Activated T-cell treated with anti-CD3 and anti-CD28 coated beads for 48 hours (primary cell): ENCODE measurements around the gene PTP4A2.

Experiments
- DNase-seq: peaks from one replicate; pipeline ENCODE4 v3.0.0-alpha.2; 2020; ENCODE audit warnings: low read depth

The PTP4A2 gene

GRCh38 chr1:31886866-31887265 lies 51.3 kb downstream of the PTP4A2 start:
- no peak for DNase-seq

DNA sequence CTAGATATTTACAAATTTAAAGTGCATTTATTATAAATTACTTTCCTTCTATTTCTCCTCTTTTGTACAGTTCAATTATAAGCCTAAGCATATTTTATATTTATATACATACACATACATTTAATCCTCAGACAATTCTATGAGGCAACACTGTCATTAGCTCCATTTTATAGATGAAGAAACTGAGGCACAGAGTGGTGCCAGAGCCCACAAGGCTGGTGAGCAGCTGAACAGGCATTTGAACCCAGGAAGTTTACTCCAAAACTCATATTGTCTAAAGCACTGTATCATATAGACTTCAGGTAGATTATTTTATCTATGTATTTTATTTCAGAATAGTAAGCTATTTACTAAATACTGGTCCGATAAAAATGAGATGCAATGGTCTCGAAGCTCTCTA lies 52.3 kb downstream of the PTP4A2 start:
- DNase-seq = no peak

DNA sequence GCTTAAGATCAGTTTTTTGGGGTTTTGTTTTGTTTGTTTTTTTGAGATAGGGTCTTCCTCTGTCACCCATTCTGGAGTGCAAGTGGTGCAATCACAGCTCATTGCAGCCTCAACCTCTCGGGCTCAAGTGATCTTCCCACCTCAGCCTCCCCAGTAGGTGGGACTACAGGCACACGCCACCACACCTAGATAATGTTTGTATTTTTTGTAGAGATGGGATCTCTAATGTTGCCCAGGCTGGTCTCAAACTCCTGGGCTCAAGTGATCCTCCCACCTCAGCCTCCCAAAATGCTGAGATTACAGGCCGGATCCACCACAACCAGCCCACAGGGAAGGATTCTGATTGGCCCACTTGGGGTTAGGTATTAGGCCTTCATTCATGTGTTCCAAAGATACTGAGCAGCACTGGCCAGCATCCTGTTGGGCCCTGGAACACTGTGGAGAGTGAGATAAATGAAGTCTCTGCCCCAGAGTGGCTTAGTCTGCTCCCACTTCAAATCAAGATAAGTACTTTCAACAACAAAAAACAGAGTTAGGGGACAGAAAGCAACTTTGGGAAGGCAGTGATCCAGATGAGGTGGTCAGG lies 54.7 kb downstream of the PTP4A2 start:
- DNase-seq = no peak

DNA sequence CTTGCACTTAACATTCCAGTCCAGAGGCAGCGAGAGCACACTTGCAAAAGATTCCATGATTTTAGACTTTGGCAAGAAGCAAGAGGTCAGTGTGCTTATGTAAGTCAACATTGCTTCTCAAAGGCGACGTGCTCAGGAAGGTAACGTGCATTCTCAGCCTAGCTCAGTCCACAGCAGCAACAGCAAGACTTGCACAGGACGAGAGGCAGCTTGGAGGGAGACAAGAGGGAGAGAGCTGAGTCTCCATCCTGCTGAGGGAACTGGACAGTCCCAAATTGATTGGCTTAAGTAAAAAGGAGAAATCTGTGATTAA lies 56.5 kb downstream of the PTP4A2 start:
- no peak for DNase-seq

- DNase-seq = no peak
Observed at GRCh38 chr1:31880957-31881687, 57.0 kb downstream of the PTP4A2 start.

- no peak for DNase-seq
Observed at GRCh38 chr1:31879981-31880608, 58.1 kb downstream of the PTP4A2 start.

DNA sequence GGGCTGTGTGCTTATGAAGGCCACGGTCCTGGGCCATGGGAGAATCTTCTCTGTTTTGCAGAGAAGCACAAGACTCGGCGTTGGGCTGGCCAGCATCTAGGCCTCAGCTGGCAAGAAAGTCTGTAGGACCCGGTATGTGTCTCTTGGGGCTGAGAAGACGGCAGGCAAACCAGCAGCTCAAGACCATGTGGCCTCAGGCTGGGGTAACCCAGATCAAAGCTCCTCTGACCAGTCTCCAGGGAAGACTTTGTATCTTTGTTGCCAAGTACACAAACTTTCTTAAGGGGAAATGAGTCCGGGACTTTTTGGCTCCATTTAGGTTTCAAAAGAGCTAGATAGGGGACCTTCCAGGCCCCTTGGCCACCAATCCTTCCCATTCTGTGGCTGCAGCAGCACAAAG lies 60.1 kb downstream of the PTP4A2 start:
- no peak for DNase-seq

DNA sequence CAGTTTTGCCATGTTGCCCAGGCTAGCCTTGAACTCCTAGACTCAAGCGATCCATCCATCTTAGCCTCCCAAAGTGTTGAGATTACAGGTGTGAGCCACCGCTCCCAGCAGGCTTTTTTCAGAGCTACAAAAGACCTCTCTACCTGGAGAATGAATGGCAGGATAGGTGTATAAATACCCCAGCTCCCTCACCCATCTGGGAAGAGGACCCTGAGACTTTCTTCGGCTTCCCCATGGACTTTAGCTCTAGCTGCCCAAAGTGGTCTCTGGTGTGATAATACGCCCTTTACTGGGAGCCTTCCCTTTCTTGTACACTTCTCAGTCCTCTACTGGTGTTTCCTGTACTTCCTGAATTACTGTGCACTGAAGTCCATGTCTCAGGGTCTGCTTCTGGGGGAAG lies 60.6 kb downstream of the PTP4A2 start:
- no peak for DNase-seq

- no peak for DNase-seq
Observed at GRCh38 chr1:31875636-31876236, 62.4 kb downstream of the PTP4A2 start.

DNA sequence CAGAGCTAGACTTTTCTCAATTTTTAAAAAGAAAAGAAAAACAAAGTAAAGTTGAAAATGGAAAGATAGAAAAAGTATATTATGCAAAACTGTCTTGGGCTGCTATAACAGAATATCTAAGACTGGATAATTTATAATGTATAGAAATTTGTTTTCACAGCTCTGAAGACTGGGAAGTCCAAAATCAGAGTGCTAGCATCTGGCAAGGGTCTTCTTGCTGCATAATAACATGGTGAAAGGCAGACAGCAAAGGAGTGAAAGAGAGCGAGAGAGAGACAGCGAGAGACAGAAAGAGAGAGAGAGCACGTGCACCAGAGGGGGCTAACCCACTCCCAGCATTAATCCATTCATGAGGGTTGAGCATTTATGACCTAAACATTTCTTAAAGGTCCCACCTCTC lies 63.2 kb downstream of the PTP4A2 start:
- DNase-seq = no peak

DNA sequence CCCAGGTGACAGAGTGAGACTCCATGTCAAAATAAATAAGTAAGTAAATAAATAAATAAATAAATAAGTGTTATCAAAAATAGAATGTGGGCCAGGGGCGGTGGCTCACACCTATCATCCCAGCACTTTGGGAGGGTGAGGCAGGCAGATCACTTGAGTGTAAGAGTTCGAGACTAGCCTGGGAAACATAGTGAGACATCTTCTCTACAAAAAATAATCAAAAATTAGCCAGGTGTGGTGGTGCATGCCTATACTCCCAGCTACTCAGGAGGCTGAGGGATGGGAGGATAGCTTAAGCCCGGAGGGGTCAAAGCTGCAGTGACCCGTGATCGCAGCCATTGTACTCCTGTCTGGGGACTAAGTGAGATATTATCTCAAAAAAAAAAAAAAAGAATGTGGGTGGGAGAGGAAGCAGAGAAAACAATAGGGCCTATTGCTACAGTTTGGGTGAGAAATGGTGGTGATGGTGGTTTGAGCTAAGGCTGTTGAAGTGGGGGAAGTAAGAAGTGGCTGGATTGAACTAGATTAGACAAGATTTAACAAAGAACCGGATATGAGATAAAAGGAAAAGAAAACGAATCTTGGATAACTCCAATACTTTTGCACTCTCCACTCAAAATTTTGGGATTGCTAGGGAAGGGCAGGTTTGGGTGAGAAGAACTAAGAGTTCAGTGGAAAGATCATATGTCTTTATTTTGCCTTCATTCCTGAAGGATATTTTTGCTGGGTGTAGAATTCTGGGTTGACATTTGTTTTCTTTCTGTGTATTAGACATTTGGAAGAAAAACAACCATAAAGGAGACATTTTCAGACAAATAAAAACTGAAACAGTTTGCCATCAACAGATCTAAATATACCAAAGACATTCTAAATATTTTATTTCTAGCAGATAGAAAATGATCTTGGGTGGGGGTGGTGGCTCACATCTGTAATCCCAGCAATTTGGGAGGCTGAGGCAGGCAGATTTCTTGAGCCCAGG lies 65.2 kb downstream of the PTP4A2 start:
- no peak for DNase-seq

DNA sequence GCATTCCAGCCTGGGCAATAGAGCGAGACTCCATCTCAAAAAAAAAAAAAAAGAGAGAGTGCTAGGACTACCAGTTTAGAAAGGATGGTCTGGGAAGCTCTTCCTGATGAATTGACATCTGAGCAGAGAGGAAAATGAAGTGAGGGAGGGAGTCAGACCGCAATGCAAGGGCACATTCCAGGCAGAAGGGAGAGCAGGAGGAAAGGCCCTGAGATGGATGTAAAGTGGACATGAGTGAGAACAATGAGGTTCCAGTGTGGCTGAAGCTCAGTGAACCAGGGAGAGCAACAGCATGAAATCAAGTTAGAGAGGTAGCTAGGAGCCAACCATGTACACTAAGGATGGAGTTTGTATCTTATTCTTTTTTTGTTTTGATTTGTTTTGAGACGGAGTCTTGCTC lies 66.5 kb downstream of the PTP4A2 start:
- no peak for DNase-seq

DNA sequence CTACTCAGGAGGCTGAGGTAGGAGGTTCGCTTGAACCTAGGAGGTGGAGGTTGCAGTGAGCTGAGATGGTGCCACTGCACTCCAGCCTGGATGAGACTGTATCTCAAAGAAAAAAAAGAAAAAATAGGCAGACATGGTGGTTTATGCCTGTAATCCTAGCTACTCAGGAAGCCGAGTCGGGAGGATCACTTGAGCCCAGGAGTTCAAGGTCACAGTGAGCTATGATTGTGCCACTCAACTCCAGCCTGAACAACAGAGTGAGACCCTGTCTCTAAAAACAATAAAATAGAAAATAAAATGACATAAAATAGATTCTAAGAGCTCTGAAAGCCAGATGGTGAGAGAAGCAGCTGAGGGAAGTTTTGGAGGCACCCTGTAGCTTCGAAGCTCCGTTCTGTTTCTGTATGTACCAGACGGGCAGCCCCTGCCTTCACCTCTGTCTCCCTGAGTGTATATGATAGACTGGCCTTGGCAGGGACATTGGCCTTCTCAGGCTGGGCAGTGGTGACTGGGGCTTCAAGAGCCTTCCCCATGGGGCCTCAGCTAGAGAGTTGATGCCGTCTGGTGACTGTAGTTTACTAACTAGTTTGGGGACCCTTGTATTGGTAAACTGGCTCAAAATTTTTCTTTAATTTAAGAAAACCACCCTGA lies 68.0 kb downstream of the PTP4A2 start:
- no peak for DNase-seq

GRCh38 chr1:31869449-31869848 lies 68.7 kb downstream of the PTP4A2 start:
- no peak for DNase-seq

DNA sequence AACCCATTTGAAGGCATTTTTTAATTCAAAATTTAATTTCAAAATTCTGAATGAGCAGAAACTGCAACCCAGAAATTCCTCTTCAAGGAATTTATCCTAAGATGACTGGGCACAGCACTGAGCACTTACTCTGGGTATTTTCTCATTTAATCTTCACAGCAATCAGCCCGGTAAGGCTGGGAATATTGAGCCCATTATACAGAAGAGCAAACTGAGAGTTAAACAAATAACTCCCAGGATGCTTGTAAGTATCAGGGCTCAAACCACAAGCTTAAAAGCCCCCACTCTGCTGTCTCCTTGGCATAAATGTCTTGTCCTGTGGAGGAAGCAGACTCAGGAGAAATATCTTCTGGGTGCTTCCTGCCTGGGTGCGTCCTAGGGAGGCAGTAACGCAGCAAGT lies 69.3 kb downstream of the PTP4A2 start:
- DNase-seq = no peak

DNA sequence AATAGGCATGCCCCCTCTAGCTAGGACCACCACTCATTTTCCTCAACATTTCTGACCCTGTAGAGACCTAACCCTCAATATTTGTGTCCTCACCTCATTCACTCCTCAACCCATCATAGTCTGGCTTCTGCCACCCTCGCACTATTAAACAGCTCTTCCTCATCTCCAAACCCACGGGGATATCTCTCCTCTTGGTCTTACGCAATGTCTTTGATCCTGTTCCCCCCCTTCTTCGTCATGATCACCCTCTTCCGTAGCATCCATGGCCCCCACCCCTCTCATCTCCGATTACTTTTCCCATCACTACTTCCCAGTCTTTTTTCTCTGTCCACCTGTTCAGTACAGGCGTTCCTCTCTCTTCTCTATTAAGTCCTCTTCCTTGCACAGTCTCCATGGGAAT lies 70.6 kb downstream of the PTP4A2 start:
- DNase-seq = no peak

DNA sequence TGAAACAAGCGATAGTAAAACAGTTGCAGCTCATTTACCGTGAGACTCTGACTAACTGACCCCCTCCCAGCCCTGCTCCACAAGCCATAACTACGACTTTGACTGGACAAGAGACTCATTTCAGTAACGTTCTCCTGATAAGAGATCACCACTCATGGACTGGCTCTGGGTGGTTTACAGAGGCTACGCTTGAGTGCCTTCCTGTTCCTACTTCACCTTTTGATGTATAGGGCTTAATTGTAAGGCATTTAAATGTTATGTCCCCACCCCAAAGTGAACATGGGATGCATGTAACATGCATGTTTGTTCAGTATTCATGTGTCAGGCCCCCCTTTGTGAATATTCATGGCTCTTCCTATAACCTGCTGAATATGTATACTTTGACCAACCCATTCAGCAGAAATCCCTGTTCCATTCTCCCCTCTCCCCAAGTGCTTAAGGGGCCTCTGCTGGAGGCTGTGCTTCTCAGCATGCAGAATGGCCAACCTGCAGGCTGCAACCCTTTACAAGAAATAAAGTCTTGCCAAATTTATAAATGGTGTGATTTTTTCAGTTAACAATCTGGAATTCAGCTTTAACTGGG lies 71.6 kb downstream of the PTP4A2 start:
- DNase-seq = no peak

GRCh38 chr1:31865728-31866449 lies 72.3 kb downstream of the PTP4A2 start:
- DNase-seq = no peak

DNA sequence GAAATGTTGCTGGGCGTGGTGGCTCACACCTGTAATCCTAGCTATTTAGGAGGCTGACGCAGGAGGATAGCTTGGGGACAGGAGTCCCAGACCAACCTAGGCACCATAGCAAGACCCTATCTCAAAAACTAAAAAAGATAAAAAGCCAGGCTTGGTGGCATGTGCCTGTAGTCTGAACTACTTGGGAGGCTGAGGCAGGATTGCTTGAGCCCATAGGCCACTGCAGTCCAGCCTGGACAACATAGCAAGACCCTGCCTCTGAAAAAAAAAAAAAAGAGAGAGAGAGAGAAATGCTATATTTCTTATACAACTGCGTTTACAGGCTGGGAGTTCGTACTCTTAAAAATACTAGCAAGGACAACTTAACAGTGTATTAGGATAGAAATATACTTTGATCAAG lies 76.1 kb downstream of the PTP4A2 start:
- no peak for DNase-seq

- DNase-seq = no peak
Observed at GRCh38 chr1:31861346-31861745, 76.8 kb downstream of the PTP4A2 start.

DNA sequence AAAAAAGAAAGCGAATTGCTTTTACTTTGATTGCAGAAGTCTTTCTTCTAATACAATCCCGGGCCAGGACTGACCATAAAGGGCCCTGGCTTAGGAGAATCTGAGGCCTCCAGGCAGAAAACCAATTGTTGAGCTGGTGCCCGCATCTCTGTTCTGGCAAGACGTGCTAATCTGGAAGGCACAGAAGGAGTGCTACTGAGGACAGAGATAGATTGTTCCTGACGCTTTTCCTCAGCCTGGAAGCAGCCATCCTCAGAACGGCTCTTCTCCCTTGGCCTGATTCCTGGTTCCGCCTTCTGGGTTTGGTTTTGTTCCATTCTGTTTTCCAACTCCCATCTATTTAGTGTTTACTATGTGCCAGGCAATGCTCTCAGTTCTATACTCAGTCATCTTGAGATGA lies 77.6 kb downstream of the PTP4A2 start:
- DNase-seq = no peak
